AG09319 (cell line): Measurements from ENCODE around the gene PPM1D.
"Not testable (repeated sequence)": the region's sequence is repeated elsewhere in the genome, so short reads cannot be mapped to it uniquely, and the experiment has no call there.

Experiments
- DNase-seq: peaks from one replicate; pipeline ENCODE4 v3.0.0-alpha.2; 2010; ENCODE audit warnings: low read depth; ENCODE audit errors: extremely low read depth
- TF ChIP-seq, protein P1 (sequence below): IDR thresholded peaks from 2 replicates; pipeline ENCODE4 v1.5.1; 2011; ENCODE audit warnings: low read depth, mild to moderate bottlenecking, inconsistent platforms, low read length, moderate library complexity

PPM1D gene

DNA sequence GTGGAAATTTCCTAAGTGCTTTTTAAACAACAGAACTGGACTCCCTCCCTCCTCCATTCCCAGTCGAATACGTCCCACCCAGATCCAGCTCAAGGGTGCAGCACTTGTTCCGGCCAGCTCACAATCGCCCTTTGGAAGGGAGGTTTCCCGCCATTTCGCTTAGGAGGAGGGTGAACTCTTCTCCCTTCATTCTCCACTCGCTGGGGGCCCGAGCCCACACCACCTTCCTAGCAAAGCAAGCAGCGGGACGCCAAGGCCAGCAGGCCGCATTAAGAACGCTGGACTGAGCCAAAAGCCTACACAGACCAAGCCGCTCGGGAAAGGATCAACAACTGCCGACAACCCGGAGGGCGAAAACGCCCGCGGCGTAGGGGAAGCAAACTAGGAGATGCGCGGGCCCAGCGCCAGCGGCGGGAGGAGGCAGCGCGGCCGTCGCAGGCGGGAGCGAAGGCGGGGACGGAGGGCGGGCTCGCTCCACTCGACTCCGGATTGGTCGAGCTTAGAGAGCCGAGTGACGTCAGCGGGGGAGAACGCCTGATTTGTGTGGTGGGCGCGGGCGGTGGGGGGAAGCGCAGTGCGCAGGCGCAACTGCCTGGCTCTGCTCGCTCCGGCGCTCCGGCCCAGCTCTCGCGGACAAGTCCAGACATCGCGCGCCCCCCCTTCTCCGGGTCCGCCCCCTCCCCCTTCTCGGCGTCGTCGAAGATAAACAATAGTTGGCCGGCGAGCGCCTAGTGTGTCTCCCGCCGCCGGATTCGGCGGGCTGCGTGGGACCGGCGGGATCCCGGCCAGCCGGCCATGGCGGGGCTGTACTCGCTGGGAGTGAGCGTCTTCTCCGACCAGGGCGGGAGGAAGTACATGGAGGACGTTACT lies at the start of gene PPM1D:
Gene PPM1D, plus strand, starts transcription at position 574 of the 870 bp plus-strand sequence. Its CDS starts 222 bp downstream, at position 796.
- TF ChIP-seq, protein P1, sequence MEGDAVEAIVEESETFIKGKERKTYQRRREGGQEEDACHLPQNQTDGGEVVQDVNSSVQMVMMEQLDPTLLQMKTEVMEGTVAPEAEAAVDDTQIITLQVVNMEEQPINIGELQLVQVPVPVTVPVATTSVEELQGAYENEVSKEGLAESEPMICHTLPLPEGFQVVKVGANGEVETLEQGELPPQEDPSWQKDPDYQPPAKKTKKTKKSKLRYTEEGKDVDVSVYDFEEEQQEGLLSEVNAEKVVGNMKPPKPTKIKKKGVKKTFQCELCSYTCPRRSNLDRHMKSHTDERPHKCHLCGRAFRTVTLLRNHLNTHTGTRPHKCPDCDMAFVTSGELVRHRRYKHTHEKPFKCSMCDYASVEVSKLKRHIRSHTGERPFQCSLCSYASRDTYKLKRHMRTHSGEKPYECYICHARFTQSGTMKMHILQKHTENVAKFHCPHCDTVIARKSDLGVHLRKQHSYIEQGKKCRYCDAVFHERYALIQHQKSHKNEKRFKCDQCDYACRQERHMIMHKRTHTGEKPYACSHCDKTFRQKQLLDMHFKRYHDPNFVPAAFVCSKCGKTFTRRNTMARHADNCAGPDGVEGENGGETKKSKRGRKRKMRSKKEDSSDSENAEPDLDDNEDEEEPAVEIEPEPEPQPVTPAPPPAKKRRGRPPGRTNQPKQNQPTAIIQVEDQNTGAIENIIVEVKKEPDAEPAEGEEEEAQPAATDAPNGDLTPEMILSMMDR = no peak
- DNase-seq = peak; percentile 98

DNA sequence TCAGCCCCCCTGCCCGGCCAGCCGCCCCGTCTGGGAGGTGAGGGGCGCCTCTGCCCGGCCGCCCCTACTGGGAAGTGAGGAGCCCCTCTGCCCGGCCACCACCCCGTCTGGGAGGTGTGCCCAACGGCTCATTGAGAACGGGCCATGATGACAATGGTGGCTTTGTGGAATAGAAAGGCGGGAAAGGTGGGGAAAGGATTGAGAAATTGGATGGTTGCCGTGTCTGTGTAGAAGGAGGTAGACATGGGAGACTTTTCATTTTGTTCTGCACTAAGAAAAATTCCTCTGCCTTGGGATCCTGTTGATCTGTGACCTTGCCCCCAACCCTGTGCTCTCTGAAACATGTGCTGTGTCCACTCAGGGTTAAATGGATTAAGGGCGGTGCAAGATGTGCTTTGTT lies 47.7 kb upstream of the PPM1D start:
- not testable (repeated sequence) for DNase-seq

DNA sequence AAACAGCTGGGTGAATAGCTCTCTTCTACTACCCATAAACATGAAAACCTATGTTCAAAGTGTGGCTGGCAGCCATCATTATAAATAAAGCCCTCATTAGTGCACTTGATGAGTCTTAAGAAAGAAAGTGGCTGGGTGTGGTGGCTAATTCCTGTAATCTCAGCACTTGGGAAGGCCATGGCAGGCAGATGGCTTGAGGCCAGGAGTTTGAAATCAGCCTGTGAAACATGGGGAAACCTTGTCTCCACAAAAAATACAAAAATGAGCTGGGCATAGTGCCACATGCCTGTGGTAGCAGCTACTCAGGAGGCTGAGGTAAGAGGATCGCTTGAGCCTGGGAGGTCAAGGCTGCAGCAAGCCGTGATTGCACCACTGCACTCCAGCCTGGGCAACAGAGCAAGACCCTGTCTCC lies 45.6 kb upstream of the PPM1D start:
- peak; percentile 97 for DNase-seq
- TF ChIP-seq, protein P1 = no peak

DNA sequence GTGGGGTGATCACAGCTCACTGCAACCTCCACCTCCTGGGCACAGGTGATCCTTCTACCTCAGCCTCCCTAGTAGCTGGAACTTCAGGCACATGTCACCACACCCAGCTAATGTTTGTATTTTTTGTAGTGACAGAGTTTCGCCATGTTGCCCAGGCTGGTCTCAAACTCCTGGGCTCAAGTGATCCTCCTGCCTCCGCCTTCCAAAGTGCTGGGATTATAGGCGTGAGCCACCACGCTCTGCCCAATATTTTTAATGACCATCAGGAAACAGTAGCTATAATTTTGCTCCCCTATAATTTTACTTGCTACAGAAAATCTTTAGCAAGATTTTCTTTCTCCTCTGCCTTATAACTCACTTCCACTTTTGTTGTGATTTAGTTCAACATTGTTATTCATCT lies 44.2 kb upstream of the PPM1D start:
- TF ChIP-seq, protein P1 = no peak
- no peak for DNase-seq

DNA sequence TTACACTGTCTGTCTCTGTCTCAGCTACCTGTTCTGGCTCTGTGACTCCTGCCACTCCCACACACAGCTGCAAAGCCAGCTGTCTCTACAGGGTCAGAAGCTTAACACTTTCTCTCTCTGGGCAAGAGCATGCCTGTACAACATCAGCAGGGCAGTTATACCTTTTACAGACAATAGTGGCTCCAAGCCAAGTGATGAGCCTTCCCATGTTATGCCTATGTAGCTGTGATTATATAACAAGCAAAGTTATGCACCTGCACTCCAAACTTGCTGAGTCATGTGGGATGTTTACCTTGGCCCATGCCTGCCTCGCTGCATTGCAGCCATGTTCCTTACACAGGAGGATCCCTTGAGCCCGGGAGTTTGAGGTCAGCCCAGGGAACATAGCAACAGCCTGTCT lies 42.2 kb upstream of the PPM1D start:
- no peak for DNase-seq
- TF ChIP-seq, protein P1 = no peak

DNA sequence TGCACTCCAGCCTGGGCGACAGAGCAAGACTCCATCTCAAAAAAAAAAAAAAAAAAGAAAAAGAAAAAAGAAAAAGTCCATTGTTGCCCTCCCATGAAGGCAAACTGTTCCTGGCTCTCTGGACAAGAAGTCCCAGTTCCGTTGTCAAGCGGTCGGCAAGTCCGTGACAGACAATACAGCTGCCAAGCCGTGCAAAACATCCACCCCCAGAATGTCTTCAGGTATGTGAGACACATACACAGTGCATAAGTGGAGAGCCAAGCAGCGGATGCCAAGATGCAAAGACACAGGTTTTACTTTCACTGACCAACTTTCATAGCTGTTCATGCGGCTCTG lies 40.4 kb upstream of the PPM1D start:
- TF ChIP-seq, protein P1 = no peak
- DNase-seq = no peak

DNA sequence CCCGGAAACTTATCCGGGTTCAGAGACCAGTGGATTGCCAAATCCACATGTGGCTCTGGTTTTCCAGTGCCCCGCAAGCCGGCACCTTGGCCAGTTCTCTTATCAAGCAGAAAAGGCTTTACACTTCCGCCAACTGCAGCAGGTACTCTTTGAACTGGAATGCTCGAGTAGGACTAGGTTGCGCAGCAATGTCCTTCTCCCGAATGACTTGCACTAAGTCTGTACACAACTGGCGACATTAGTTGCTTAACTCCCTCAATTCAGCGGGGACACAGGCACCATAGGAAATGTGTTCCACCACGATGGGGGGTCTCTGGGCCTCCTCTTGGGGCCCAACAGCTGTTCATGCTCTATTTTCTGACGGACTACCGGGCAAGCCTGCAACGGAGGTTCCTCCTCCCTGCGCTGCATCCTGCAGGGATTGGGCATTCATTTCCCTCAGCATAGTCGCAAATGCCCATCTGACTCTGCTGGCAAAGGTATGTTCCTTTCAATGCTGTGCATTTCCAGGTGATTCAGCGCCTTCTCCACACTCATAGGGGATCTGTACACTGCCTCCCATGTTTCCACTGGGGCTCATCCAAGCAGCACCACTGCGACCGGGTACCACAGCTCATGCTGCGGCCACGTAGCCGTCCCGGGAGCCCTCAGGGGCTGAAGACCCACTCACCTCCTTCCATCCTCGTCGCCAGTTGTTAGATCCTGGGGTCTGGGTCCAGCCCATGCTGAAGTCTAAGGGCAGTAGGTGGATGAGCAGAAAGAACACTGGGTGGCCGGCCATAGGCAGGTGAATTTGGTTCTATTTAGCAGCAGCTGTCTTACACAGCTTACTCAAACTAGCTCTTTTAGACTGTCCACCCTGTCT lies 39.8 kb upstream of the PPM1D start:
- DNase-seq = no peak
- TF ChIP-seq, protein P1 = no peak
